Esophagus muscularis mucosa (tissue), 3 donors: ENCODE data around the gene CD46.

Experiments used
- CTCF ChIP-seq, 3 experiments: fragments of 200-600 bp in 2 of 3; fragments of 450-650 bp in 1 of 3; sonication (generic) in 2 of 3; IDR thresholded peaks; one replicate each; pipeline ENCODE4 v1.5.1; 2017 to 2019; ENCODE audit warnings: antibody characterized with exemption in 3 of 3, mild to moderate bottlenecking in 2 of 3, moderate library complexity in 1 of 3
- POLR2AphosphoS5 ChIP-seq, 2 donors: sonication (generic); formaldehyde crosslinking; IDR thresholded peaks; one replicate each; pipeline ENCODE4 v1.6.1; 2017; ENCODE audit warnings: antibody characterized with exemption in 2 of 2

- TF ChIP-seq POLR2AphosphoS5 (IDR thresholded peaks at IDR 0.05) = no peak
- no peak for TF ChIP-seq CTCF (IDR thresholded peaks at IDR 0.05)
Measured at GRCh38 chr1:207753611-207754010, 1.8 kb downstream of the CD46 start.
